Measurements from ENCODE around the gene GTSE1.
A peak's percentile ranks its signal among the peaks of the same experiment; 100 is the strongest.

Gene GTSE1

GRCh38 chr22:46292732-46293131, 3.9 kb upstream of the GTSE1 start:
- intact Hi-C loops (cut with DNase I; ENCODE audit: low total_unique reads): no loop called here
- DNase-seq: peak in 1 of 2 donors; percentile 47
- Histone ChIP-seq H3K36me3 (peaks cover 28 to 66% (median 51%) of the 10 kb centered on the region in 3 donors), H3K4me3 (no peak overlapping the region), H3K27me3 (no peaks in the 10 kb centered on the region), H3K27ac (no peak overlapping the region), H3K9me3 (peaks cover 0 to 7% (median 0%) of the 10 kb centered on the region in 3 donors), H3K4me1 (peaks cover 0 to 18% (median 14%) of the 10 kb centered on the region in 4 donors)
- TF ChIP-seq CTCF (IDR thresholded peaks at IDR 0.05): no peak

- no peak overlapping the region for H3K27ac ChIP-seq
- H3K4me3 ChIP-seq: no peak overlapping the region
- peaks cover 0 to 18% (median 14%) of the 10 kb centered on the region in 4 donors for H3K4me1 ChIP-seq
- peaks cover 25 to 56% (median 41%) of the 10 kb centered on the region in 3 donors for H3K36me3 ChIP-seq
- no peaks in the 10 kb centered on the region for H3K27me3 ChIP-seq
- intact Hi-C loops (cut with DNase I; ENCODE audit: low total_unique reads): no loop called here
- peak; percentile 60 to 80 for DNase-seq
- H3K9me3 ChIP-seq: peaks cover 0 to 7% (median 0%) of the 10 kb centered on the region in 3 donors
- TF ChIP-seq CTCF (IDR thresholded peaks at IDR 0.05): no peak
These were observed 3.0 kb upstream of the GTSE1 start for GRCh38 chr22:46293577-46294260.

GRCh38 chr22:46294784-46295183, 1.9 kb upstream of the GTSE1 start:
- Histone ChIP-seq H3K27me3 (no peaks in the 10 kb centered on the region), H3K4me1 (peaks cover 0 to 18% (median 14%) of the 10 kb centered on the region in 4 donors), H3K4me3 (no peak overlapping the region), H3K27ac (no peak overlapping the region), H3K9me3 (peaks cover 0 to 7% (median 0%) of the 10 kb centered on the region in 3 donors), H3K36me3 (peaks cover 25 to 45% (median 31%) of the 10 kb centered on the region in 3 donors)
- no peak for DNase-seq
- no peak for TF ChIP-seq CTCF (IDR thresholded peaks at IDR 0.05)
- intact Hi-C loops (cut with DNase I; ENCODE audit: low total_unique reads): no loop called here

GRCh38 chr22:46295277-46295971, 1.2 kb upstream of the GTSE1 start:
- DNase-seq: no peak
- peak overlapping the region in 1 of 2 donors; percentile 61 for H3K4me3 ChIP-seq
- intact Hi-C loops (cut with DNase I; ENCODE audit: low total_unique reads): no loop called here

More at GRCh38 chr22:46295277-46295971, 1.2 kb upstream of the GTSE1 start:
- peak overlapping the region; percentile 88 to 91 for H3K27ac ChIP-seq
- H3K36me3 ChIP-seq: peaks cover 25 to 39% (median 30%) of the 10 kb centered on the region in 3 donors
- H3K27me3 ChIP-seq: no peaks in the 10 kb centered on the region
- peaks cover 0 to 18% (median 14%) of the 10 kb centered on the region in 4 donors for H3K4me1 ChIP-seq
- peaks cover 0 to 7% (median 0%) of the 10 kb centered on the region in 3 donors for H3K9me3 ChIP-seq
- no peak for TF ChIP-seq CTCF (IDR thresholded peaks at IDR 0.05)

All from tibial artery (tissue), 4 donors.